CD4-positive, alpha-beta T cell treated with Interleukin-6 at 100 ng/mL for 8 hours (primary cell): Measurements from ENCODE around the gene MRTFA.

Experiments
- DNase-seq: peaks from one replicate; pipeline ENCODE4 v3.0.0-alpha.2; 2020; ENCODE audit warnings: mixed read lengths, low spot score

The MRTFA gene

DNA sequence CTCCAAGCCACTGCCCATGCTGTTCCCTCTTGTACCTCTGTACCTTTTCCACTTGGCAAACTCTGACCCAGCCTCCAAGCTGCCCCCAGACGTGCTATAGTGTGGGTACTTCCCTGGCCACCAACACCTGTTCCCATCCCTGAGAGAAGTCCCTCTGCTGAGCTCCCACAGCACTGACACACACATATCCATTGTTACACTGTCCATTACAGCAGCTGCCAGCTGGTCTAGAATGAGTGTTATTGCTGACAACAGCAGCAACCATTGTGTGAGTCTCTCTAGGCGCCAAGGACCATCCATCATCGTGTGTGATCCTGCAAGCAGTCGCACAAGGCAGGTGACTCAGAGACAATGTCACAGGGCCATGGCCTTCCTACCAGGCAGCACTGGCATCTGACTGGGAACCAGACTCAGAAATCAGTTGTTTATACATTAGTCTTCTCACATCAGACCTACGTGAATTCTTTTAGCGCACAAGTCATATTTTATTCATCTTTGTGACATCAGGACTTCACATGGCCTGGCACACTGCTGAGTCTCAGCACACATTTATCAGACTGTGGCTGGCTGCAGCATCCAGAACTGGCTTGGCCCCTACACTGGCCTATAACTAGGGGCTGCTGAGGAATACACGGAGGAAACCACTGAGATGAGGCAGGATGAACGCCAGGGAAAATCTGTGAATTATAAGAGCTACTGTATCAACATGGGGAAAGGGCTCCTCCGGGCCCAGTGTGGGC, 209.8 kb downstream of the MRTFA start:
- no peak for DNase-seq

DNA sequence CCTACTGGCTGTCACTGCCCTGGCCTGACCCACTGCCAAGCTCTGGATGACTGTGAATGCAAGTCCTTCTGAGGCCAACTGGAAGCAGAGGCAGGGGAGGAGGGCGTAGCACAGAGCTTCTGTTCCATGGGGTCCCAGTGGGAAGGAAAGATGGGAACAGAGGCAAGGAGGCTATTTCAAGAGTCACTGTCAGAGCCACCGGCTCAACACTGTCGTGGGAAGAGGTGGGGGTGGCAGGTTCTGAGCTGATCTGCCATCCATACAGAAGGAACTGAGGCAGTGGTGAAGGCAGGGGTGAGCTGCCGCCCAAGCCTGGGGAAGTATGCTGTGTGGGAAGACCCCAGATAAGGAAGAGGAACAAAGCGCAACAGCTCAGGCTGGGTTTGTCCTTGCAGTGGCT, 211.4 kb downstream of the MRTFA start:
- no peak for DNase-seq

DNA sequence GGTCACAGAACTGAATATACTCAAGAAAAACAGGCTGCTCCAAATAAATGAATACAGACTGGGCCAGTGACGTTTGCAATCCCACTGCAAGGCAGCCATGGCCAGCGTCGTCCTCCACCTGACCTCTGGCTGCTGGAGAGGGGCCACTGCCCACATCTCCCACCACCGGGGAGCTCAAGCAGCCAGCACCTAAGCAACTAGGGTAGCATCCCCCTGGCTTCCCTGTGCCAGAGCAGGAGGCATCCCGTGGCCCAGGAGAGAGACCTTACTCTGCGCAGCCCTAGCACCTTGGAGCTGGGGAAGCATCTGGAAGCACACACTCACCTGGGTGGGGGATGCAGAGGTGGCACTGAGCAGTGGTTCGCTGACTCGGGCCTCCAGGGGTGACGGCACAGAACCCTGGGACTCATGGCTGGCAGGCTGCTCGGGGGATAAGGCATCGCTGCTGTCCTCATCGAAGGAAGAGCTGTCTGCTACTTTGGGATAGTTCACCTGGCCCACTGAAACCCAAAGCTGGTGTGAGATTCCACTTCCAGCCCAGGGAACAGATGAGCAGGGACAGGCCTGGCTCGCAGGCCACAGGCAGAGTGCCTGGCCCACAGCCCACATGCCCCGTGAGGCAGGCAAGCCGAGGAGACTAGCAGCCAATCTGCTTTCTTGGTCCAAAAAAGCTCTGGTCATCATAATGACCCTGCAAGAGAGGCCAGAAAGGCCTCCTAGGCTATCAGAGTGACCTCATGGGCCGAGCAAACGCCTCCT, 212.5 kb downstream of the MRTFA start:
- no peak for DNase-seq

DNA sequence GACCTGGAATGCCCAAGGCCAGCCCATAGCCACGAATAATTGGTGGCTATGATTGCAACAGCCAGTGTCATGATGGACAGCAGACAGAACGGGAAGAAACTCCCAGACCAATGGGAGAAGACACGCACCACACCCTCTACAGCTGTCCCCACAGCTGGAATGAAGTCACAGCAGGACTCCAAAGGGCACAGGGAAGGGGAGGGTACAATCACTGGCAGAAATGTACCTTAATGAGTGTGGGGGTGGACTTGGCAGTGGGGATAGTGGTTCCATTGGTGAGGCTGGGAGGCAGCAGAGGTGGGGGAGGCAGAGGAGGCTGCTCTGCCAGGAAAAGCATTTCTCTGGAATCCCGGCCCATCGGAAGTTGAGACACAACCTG, 213.2 kb downstream of the MRTFA start:
- DNase-seq = no peak

DNA sequence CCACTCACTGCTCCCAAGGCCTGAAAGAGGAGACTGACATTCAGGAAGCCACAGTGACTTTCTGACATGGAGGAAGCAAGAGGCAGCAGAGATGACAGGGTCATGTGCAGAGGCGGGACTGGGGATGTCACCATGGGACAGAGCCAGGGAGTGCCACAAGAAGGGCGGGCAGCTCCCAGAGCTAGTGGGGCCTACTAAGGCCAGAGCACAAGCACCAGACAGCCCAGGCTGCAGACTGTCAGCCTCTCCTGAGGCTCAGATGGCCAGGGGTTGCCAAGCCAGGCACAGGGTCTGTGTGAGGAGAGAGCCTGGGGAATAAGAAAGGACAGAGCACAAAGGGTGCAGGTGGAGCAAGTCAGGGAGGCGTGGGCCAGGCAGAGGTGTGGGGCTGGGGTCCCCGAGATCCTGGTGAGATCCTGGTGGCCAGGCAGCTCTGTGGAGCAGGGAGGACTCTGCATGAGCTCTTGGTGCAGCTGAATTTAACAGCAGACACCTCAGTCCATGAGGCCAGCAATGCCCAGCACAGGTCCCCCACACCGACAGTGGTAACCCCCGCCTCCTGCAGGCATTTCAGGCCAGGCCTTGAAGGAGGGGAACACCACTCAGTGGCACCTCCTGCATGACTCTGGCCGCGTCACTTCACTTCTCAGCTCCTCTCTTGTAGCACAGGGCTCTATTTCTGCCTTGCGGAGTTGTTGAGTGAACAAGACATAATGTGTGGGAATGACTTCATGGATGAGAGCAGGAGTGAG, 213.8 kb downstream of the MRTFA start:
- DNase-seq = no peak

DNA sequence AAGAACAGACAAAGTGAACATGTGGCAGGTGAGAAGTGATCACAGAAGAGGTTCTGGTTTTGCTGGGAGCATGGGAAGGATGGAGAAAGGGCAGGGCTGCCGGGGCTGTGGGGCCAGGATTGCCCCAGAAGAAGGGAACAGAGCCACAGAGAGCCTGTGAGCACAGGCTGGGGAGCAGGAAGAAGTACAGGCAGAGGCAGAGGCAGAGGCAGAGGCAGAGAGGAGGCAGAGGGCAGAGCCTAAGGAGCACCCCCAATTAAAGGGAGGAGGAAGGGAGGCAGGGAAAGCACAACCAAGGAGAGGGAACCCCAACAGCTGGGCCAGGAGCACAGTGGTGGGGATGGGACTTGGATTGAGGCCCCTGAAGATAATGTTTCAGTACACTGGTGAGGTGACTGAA, 214.6 kb downstream of the MRTFA start:
- DNase-seq = no peak

DNA sequence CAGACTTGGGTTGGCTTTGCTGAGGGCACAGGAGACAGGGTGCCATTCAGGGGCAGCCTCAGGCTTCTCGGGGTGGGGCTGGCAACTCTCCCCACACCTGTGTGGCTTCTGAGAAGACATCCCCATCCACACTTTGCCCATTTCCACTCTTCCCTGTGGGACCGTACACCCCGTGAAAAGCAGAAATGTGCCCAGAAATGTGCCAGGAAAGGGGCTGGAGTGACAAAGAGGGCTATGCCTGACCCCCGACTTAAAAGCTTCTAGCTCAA, 215.5 kb downstream of the MRTFA start:
- DNase-seq = no peak

DNA sequence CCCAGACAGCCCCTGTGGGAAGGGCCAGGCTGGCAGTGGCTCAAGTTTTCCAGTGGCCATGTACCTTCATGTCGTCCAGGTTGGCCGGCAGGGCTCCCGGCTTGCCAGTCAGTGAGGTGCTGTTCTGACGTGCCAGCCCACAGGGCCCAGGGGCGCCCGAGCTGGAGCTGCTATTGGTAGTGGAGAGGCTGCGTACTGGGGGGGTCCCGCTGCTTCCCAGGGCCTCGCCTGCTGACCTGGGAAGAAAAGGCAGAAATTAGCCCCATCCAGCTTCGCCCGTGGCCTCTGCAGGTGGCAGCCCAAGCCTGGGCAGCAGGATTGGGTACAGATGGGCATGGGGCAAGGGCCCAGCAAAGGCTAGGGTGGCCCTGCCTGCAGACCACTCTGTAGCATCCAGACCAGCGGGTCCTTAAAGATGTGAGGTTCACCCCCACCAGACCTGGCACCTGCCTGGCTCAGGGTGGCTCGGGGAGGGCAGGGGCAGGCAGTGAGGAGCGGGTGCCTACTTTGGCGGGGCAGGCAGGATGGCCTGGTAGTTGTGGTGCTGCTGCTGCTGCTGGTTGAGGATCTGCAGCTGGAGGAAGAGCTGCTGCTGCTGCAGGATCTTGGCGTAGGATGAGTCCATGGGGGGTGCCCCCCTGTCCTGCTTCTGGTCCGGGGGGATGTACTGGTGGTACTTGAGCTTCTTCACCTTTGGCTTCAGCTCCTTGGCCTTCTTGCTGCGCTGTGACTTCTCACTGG, 216.0 kb downstream of the MRTFA start:
- no peak for DNase-seq

DNA sequence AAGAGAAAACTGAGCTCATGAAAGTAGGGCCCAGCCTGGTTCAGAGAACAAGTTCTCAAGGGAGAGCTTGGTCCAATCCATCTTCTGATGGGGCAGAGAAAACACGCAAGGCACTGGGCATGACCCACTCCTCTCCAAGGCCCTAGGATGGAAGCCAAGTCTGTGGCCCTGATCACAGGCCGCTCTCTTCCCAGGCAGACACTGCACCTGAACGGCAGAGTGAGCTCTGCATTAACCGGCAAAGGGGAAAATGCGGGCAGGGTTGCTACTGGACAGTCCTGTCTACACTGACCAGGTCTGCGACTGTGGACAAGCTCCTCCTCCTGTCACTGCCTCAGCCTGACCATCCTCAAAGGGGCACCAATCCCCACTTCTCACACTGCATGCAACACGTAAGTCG, 216.8 kb downstream of the MRTFA start:
- no peak for DNase-seq

DNA sequence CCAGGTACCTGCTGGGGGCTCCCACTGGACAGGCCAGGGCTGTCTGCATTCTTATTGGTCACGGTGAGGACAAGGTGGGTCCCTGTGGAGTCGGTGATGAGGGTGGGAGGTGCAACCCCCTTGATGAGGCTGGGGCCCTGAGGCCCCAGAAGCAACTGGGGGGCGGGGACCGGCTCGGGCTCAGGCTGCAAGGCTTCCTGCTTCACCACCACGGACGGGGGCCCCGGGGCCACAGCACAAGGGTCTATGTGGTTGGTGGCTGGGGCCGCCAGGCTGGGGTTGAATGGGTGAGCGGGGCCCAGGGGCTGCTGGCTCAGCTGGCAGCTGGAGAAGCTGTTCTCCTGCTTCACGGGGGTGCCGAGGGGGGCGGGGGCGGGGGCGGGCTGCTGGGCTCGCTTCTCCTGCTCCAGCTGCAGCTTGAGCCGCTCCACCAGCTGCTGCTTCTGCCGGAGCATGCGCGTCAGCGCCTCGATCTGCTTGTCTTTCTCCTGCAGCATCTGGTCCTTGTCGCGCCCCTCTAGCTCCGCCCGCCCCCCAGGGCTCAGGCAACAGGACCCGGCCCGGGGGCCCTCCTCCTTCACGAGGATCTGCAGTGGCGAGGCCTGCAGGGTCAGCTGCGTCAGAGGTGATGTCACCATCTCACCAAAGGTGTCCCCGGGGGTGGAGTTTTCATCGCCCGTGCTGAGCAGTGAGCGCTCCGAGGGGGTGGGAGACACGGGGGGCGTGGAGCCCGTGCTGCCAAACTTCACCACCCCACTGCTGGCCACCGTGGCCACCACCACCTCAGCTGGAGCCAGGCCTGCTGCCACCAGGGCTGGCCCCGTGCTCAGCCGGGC, 217.9 kb downstream of the MRTFA start:
- no peak for DNase-seq

DNA sequence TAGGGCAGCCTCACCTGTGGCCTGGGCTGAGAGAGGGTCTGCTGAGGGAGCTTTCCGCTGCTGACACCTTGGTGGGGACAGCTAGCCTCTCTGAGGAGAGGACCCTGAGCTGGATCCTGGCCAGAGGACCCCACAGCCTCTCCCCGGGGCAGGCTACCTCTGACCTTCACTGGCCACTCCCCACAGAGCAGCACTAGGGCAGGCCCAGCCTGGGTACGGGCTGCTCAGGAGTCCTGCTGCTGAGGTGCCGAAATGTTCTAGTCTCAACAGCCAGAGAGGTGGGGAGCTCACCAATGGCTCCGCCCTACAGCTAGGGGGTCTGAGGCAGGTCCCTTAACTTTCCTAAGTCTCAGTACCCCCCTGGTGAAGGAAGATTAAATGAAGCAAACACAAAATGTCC, 218.6 kb downstream of the MRTFA start:
- DNase-seq = no peak

DNA sequence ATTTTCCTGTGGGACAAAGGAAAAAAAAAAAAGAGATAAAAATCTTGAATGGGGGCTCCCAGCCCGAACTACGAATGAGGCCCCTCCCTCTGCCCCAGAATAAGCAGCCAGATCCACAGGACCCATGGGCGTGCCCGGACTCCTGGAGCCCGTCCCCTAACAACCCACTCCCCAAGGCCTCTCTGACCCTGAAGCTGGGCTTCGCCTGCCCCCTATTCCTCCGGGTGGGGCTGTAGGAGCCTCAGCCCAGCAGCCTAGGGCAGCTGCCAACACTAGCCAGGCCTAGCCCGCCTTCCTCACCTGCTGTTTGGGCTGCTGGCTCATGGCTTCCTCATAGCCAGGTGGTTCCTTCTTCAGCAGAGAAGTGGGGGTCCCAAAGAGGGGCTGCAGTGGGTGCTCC, 219.5 kb downstream of the MRTFA start:
- DNase-seq = no peak

DNA sequence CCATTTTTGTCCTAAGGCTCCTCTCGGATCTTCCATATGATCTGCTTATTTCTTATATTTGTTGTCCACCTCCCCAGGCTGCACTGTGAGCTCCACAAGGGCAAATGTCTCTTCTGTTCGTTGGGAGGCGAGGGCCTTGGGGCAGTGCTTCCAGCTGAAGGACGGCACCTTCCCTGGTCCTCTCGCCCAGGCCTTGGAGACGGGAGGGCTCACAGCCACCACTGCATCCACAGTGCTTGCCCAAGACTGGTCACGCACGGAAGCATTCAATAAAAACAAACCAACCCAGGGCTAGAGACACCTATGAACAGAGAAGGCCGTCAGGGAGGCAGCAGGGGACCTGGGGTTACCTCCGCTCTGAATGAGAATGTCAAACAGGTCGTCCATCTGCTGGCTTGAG, 219.9 kb downstream of the MRTFA start:
- no peak for DNase-seq

DNA sequence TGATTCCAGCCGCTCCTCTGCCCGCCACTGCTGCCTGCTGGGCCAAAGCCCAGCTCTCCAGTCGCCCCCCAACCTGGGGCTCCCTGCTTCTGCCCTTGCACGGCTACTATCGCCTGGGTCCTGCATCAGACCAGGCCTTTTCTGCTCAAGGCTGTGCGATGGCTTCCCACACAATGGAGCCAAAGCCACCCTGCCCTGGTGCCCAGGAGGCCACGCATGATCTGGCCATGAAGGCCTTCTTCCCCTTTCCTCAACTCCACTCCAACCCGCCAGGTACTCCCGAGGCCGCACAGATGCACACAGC, 220.3 kb downstream of the MRTFA start:
- no peak for DNase-seq

DNA sequence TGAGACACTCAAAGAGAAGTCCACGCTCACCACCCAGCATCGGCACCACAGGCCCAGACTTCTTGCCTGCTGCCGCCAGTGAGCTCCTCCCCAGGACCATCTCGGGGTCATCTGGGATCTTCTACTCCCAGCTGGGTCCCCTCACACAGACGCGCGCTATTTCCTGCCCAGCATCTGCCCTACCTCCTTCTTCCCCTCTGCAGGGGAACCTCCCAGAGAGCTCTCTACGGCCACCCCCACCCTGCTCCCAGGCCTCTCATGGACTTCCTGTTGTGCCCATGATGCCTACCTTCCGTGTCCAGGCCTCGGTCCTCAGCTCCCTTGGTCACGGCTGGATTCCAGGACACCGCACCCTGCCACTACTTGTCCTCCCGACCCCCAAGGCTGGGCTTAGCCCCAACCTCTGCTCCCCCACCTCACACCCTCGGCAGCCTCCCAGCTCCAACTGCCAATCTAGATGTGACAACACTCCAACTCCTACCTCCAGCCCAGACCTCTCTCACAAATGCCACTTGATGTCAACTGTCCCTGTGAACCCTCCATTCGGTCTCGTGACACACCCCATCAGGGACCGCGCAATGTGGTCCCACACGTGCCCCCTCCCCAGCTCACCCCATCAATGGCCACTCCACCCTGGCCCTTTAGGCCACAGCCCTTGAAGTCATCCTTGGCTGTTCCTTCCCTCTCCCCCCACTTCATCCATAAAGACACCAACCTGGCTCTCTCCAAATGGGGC, 220.8 kb downstream of the MRTFA start:
- DNase-seq = no peak

DNA sequence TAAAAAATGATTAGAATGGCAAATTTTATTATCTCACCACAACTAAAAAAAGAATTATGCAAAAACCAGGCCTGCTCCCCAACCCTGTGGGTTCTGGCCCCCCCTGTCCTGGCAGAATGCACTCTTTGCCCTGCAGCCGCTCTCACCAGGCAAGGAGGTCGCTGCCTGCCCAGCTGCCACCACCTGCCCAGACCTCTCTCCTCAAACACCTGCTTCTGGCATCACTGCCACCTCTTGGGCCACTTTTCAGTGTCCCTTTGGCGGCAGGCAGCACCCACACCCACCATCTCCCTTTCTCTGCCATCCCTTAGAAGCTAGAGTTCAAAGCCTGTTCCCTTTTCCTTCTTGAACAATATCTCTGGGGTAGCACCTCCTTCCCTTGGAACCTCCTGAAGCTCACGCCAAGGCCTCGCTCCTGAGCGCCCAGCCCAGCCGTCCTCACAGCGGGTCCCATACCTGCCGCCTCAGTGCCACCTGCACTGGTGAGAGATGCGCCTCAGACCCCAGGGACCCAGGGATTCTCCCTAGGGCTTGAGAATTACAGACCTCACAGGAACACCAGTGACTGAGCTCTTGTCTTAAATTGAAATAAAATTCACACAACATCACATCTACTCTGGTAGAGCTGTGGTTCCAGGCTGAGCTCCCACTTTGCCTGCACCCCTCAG, 221.5 kb downstream of the MRTFA start:
- no peak for DNase-seq

DNA sequence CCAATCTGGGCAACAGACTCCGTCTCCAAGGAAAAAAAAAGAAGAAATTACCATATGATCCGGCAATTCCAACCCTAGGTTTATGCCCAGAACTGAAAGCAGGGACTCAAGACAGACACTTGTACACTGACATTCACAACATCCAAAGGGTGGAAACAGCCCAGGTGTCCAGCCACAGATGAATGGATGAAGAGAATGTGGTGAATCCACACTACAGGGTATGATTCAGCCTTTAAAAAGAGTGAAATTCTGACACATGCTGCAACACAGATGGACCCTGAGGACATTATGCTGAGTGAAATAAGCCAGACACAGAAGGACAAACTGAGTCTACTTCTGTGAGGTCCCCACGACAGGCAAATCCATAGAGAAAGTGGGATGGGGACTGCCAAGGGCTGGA, 222.2 kb downstream of the MRTFA start:
- no peak for DNase-seq

DNA sequence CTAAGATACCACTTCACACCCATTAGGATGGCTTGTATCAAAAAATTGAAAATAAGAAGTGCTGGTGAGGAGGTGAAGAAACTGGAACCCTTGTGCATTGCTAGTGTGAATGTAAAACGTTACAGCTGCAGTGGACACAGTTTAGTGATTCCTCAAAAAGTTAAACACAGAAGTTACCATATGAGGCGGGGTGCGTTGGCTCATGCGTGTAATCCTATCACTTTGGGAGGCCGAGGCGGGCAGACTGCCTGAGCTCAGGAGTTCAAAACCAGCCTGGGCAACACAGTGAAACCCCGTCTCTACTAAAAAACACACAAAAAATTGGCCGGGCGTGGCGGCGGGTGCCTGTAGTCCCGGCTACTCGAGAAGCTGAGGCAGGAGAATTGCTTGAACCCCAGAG, 222.6 kb downstream of the MRTFA start:
- no peak for DNase-seq

DNA sequence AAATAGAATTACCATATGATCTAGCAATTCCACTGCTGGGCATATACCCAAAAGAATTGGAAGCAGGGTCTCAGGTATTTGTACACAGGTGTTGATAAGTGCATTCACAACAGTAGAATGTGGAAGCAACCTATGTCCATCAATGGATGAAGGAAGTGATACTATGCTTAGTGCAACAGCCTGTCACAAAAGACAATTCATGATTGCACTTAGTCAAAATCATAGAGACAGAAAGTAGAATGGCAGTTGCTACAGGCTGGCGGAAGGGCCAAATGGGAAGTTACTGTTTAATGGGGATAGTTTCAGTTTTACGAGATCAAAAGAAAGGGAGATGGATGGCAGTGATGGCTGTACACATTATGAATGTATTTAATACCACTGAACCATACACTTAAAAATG, 224.1 kb downstream of the MRTFA start:
- no peak for DNase-seq

DNA sequence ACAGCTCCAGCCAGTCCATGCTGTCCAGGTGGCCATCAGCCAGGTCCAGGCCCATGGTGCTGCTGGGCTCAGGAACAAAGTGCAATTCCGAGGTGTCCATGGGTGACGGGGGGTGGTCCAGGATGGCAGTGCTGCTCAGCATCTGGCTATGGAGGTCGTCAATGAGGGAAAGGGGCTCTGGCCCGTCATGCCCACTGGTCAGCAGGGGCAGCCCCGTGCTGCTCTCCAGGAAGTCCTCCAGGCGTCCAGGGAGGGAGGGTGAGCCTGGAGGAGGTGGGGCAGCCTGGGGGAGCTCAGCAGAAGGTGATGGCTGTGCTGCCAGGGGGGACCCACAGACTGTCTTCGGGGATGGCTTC, 225.0 kb downstream of the MRTFA start:
- no peak for DNase-seq
